Panc1 (cell line): ENCODE results near the gene ABHD2. TPM values are rescaled to one million over a fixed set of nuclear protein-coding genes. Genes with fewer than 3 reads are reported as not detected.
A peak's percentile ranks its signal among the peaks of the same experiment; 100 is the strongest.

Experiments
- ATAC-seq: fragments of 200-7000 bp; cut with Tn5 transposase; 2 replicates; pipeline ENCODE4 v1.9.1; 2020; ENCODE audit warnings: mild to moderate bottlenecking, moderate library complexity
- BruUV-seq: library from RNA; stranded (reverse); fragments of 400-500 nt; replicated peaks from 2 replicates; lab custom pipeline; 2021; lab: Mats Ljungman, UMichigan
- CTCF ChIA-PET: fragments of 300-600 bp; sonication (Branson Sonifier 250); formaldehyde crosslinking; loops from one replicate; lab custom pipeline; 2022; ENCODE audit warnings: antibody characterized with exemption; lab: Charles Lee
- POLR2A ChIA-PET: fragments of 300-600 bp; sonication (Branson Sonifier 250); formaldehyde crosslinking; loops from one replicate; lab custom pipeline; 2022; ENCODE audit warnings: antibody characterized with exemption; lab: Charles Lee
- DNase-seq: peaks from one replicate; pipeline ENCODE4 v3.0.0-alpha.2; 2010; ENCODE audit warnings: low read depth, low spot score
- H3K27ac ChIP-seq: 2 replicates; pipeline ENCODE4 v1.5.1; 2011; ENCODE audit warnings: mild to moderate bottlenecking, low read length, inconsistent platforms
- H3K27me3 ChIP-seq: fragments of 200-500 bp; sonication (Bioruptor generic); 2 replicates; pipeline ENCODE4 v1.6.0; 2014; ENCODE audit warnings: low read length, inconsistent platforms; ENCODE audit not compliant: control insufficient read depth, insufficient read depth
- H3K36me3 ChIP-seq: fragments of 200-500 bp; sonication (Bioruptor generic); 2 replicates; pipeline ENCODE4 v1.5.1; 2014; ENCODE audit warnings: inconsistent platforms, mild to moderate bottlenecking, low read length, moderate library complexity; ENCODE audit not compliant: control insufficient read depth, insufficient read depth
- H3K4me1 ChIP-seq: 2 replicates; pipeline ENCODE4 v1.5.1; 2011; ENCODE audit warnings: inconsistent platforms, mild to moderate bottlenecking, low read length, moderate library complexity; ENCODE audit not compliant: control insufficient read depth, insufficient read depth
- H3K4me3 ChIP-seq, 2 experiments: 2 replicates each; pipeline ENCODE4 v1.5.1; 2011 to 2012; ENCODE audit warnings: low read depth in 2 of 2, low read length in 2 of 2, mild to moderate bottlenecking in 2 of 2, inconsistent platforms in 1 of 2, moderate library complexity in 1 of 2
- H3K9me3 ChIP-seq: fragments of 200-500 bp; sonication (Bioruptor generic); 2 replicates; pipeline ENCODE4 v1.5.1; 2014; ENCODE audit warnings: low read depth, mild to moderate bottlenecking, inconsistent platforms, low read length, moderate library complexity; ENCODE audit not compliant: control insufficient read depth, insufficient read depth
- CTCF ChIP-seq: fragments of 450-650 bp; IDR thresholded peaks from 2 replicates; pipeline ENCODE4 v1.5.1; 2017; ENCODE audit warnings: mild to moderate bottlenecking
- POLR2AphosphoS5 ChIP-seq: IDR thresholded peaks from 2 replicates; pipeline ENCODE4 v1.6.1; 2012; ENCODE audit warnings: mild to moderate bottlenecking, low read depth, low read length, moderate library complexity
- SIN3A ChIP-seq: IDR thresholded peaks from 2 replicates; pipeline ENCODE4 v1.6.1; 2012; ENCODE audit warnings: low read depth, mild to moderate bottlenecking, low read length, moderate library complexity, borderline replicate concordance; ENCODE audit not compliant: insufficient read depth
- TCF7L2 ChIP-seq: IDR thresholded peaks from 2 replicates; pipeline ENCODE4 v1.6.1; 2011; ENCODE audit warnings: mild to moderate bottlenecking, low read depth, low read length, inconsistent platforms
- in situ Hi-C: cut with HindIII; loops from 2 replicates; pipeline ENCODE4 v1.10.0; 2016; ENCODE audit warnings: low sequenced_read_pairs, low pct_unique_long_range_greater_than_20kb
- intact Hi-C: fragments of 100-400 bp; cut with micrococcal nuclease; formaldehyde crosslinking; loops from one replicate; pipeline ENCODE4 v1.10.0; 2022; ENCODE audit not compliant: unreplicated experiment
- total RNA-seq: library from RNA; stranded (reverse); gene quantifications from one replicate; pipeline ENCODE4 v1.2.1, GENCODE V29; 2021; ENCODE audit not compliant: unreplicated experiment
- TF ChIP-seq, protein P1 (sequence below), 2 experiments: IDR thresholded peaks; 2 replicates each; pipeline ENCODE4 v1.6.1; 2011 to 2012; ENCODE audit warnings: low read depth in 2 of 2, control low read depth in 1 of 2, low read length in 1 of 2, mild to moderate bottlenecking in 1 of 2, moderate library complexity in 1 of 2; ENCODE audit not compliant: insufficient read depth in 1 of 2

The ABHD2 gene
- total RNA-seq, 1 experiment from 2014 or later = 95.0 TPM

- Histone ChIP-seq H3K4me3 (no peak overlapping the region), H3K27me3 (no peaks in the 10 kb centered on the region), H3K27ac (peak overlapping the region; percentile 66), H3K4me1 (peaks cover 75% of the 10 kb centered on the region), H3K9me3 (no peaks in the 10 kb centered on the region), H3K36me3 (no peaks in the 10 kb centered on the region)
- ATAC-seq = peak; percentile 34; the same call in 1 of the 2 replicates
- ChIA-PET POLR2A (interaction anchor here (1.0 kb wide), 1 partner anchor 8 kb away, joined by 6 read pairs; the partner anchor contains the start of gene ABHD2), CTCF (interaction anchor here (0.9 kb wide), 1 partner anchor 9 kb away, joined by 4 read pairs; the partner anchor contains the start of gene ABHD2)
- intact Hi-C loops = no loop called here
- TF ChIP-seq SIN3A (no peak), POLR2AphosphoS5 (no peak)
- no peak for DNase-seq
- in situ Hi-C loops = no loop called here
- BruUV-seq = no TSS peak
Measured at GRCh38 chr15:89096664-89097063, 8.4 kb downstream of the ABHD2 start.

- intact Hi-C loops (no loop called here), in situ Hi-C loops (no loop called here)
- no TSS peak for BruUV-seq
- ChIA-PET POLR2A (interaction anchor here (1.0 kb wide), 1 partner anchor 9 kb away, joined by 6 read pairs; the partner anchor contains the start of gene ABHD2), CTCF (interaction anchor here (0.7 to 0.9 kb wide), 2 partner anchors 9 to 49 kb away, joined by 4 read pairs; partner anchors contain the start of gene ABHD2)
- H3K9me3 ChIP-seq = no peaks in the 10 kb centered on the region
- no peak for DNase-seq
- ATAC-seq = no peak
- peaks cover 75% of the 10 kb centered on the region for H3K4me1 ChIP-seq
- no peak overlapping the region for H3K4me3 ChIP-seq
- H3K27ac ChIP-seq = no peak overlapping the region; the same call in 1 of the 2 replicates
- no peaks in the 10 kb centered on the region for H3K27me3 ChIP-seq
- no peaks in the 10 kb centered on the region for H3K36me3 ChIP-seq
- TF ChIP-seq, protein P1, sequence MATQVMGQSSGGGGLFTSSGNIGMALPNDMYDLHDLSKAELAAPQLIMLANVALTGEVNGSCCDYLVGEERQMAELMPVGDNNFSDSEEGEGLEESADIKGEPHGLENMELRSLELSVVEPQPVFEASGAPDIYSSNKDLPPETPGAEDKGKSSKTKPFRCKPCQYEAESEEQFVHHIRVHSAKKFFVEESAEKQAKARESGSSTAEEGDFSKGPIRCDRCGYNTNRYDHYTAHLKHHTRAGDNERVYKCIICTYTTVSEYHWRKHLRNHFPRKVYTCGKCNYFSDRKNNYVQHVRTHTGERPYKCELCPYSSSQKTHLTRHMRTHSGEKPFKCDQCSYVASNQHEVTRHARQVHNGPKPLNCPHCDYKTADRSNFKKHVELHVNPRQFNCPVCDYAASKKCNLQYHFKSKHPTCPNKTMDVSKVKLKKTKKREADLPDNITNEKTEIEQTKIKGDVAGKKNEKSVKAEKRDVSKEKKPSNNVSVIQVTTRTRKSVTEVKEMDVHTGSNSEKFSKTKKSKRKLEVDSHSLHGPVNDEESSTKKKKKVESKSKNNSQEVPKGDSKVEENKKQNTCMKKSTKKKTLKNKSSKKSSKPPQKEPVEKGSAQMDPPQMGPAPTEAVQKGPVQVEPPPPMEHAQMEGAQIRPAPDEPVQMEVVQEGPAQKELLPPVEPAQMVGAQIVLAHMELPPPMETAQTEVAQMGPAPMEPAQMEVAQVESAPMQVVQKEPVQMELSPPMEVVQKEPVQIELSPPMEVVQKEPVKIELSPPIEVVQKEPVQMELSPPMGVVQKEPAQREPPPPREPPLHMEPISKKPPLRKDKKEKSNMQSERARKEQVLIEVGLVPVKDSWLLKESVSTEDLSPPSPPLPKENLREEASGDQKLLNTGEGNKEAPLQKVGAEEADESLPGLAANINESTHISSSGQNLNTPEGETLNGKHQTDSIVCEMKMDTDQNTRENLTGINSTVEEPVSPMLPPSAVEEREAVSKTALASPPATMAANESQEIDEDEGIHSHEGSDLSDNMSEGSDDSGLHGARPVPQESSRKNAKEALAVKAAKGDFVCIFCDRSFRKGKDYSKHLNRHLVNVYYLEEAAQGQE (IDR thresholded peaks at IDR 0.05; ENCODE audit: insufficient read depth in 1 of 2, low read depth in 2 of 2, low read length in 1 of 2) = no peak
- TF ChIP-seq TCF7L2 = no peak
- no peak for TF ChIP-seq SIN3A
- no peak for TF ChIP-seq POLR2AphosphoS5
- TF ChIP-seq CTCF = no peak
Measured at GRCh38 chr15:89097313-89097712, 9.1 kb downstream of the ABHD2 start.

DNA sequence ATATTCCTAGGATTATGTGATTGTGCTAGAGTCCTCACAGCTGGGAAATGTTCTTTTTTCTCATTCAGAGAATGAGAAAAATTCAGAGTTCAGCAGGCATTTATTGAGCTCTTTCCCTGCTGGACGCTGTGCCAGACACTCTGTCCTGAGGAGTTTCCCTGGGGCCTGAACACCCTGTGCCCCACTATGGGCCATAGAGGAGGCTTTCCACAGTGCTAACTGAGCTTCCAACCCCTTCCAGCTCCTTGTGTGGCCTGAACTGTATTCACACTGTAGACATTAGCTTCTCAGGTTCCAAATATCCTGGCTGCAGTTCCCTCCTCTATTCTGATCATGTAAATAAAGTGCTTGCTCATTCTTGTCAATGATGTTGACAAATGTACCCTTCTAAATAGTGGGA, 10.0 kb downstream of the ABHD2 start:
- CTCF ChIA-PET = interaction anchor here (0.5 to 1.1 kb wide), 3 partner anchors 9 to 32 kb away, joined by 3 to 7 read pairs (median 4); no protein-coding TSS in a partner anchor
- no peak for DNase-seq
- ATAC-seq = no peak
- Histone ChIP-seq H3K9me3 (no peaks in the 10 kb centered on the region), H3K36me3 (no peaks in the 10 kb centered on the region), H3K4me3 (no peak overlapping the region), H3K27ac (peak overlapping the region; percentile 40; the same call in 1 of the 2 replicates), H3K4me1 (peaks cover 68% of the 10 kb centered on the region), H3K27me3 (no peaks in the 10 kb centered on the region)
- intact Hi-C loops (no loop called here), in situ Hi-C loops (no loop called here)
- TF ChIP-seq TCF7L2 (no peak), CTCF (no peak), POLR2AphosphoS5 (no peak)
- TF ChIP-seq, protein P1 (IDR thresholded peaks at IDR 0.05; ENCODE audit: insufficient read depth in 1 of 2, low read depth in 2 of 2, low read length in 1 of 2) = no peak
- POLR2A ChIA-PET = interaction anchor here (1.2 kb wide), 1 partner anchor 10 kb away, joined by 5 read pairs; the partner anchor contains the start of gene ABHD2
- no TSS peak for BruUV-seq
